Measurements from ENCODE around the gene TCIRG1. TPM values are rescaled to one million over a fixed set of nuclear protein-coding genes. Genes with fewer than 3 reads are reported as not detected.

Gene TCIRG1
- total RNA-seq, 1 donor from 2014 or later, result 33.6 TPM

DNA sequence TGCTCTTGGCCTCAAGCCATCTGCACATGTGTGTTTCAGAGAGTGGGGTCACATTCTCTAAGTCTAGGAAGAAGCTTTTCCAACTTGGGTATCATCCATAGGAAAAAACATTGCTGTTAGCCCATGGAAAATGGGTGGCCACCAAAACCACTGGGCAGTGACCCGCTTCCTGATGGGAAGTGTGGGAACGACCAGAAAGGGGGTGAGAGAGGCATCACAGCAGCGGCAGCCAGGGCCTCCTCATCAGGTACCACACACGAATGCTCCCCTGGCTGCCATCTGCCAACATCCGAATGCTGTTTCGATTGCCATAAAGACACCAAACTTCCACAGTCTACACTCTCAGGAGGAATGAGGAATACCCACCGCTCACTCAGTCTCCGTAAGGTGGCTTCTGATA, 42.0 kb downstream of the TCIRG1 start:
- no peak overlapping the region for H3K27ac Mint-ChIP-seq
- H3K9me3 Mint-ChIP-seq (ENCODE audit: low read depth), result no peaks in the 10 kb centered on the region
- no peak for DNase-seq (ENCODE audit: low spot score, unreplicated experiment)
- H3K4me3 Mint-ChIP-seq (ENCODE audit: low read depth), result no peak overlapping the region
- H3K4me1 Mint-ChIP-seq (ENCODE audit: low read depth), result peaks cover 2% of the 10 kb centered on the region
- TF ChIP-seq, protein P1, sequence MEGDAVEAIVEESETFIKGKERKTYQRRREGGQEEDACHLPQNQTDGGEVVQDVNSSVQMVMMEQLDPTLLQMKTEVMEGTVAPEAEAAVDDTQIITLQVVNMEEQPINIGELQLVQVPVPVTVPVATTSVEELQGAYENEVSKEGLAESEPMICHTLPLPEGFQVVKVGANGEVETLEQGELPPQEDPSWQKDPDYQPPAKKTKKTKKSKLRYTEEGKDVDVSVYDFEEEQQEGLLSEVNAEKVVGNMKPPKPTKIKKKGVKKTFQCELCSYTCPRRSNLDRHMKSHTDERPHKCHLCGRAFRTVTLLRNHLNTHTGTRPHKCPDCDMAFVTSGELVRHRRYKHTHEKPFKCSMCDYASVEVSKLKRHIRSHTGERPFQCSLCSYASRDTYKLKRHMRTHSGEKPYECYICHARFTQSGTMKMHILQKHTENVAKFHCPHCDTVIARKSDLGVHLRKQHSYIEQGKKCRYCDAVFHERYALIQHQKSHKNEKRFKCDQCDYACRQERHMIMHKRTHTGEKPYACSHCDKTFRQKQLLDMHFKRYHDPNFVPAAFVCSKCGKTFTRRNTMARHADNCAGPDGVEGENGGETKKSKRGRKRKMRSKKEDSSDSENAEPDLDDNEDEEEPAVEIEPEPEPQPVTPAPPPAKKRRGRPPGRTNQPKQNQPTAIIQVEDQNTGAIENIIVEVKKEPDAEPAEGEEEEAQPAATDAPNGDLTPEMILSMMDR (IDR thresholded peaks at IDR 0.05; ENCODE audit: unreplicated experiment), result no peak
- H3K27me3 Mint-ChIP-seq, result no peaks in the 10 kb centered on the region
- peaks cover 8% of the 10 kb centered on the region for H3K36me3 Mint-ChIP-seq (ENCODE audit: insufficient read depth)

DNA sequence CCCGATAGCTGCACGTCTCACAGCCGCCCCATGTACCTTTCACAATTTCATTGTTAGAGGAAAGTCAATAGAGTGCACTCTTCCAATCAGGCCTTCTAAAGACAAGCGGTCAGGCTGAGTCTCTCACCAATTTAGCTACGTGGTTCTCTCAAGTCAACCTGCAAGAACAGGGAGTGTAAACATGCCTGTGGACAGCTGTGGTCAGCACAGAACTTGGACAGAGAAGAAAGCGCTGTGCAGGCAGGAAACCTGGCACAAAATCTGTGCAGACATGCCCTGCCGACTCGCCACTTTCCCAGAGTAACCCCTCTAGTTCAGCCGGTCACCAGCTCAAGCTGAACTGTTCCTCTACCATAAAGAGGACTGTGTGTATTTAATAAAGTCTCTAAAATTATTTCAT, 42.9 kb downstream of the TCIRG1 start:
- Mint-ChIP-seq H3K4me3 (ENCODE audit: low read depth) (no peak overlapping the region), H3K27ac (no peak overlapping the region), H3K27me3 (no peaks in the 10 kb centered on the region), H3K4me1 (ENCODE audit: low read depth) (peaks cover 2% of the 10 kb centered on the region), H3K9me3 (ENCODE audit: low read depth) (no peaks in the 10 kb centered on the region), H3K36me3 (ENCODE audit: insufficient read depth) (peaks cover 8% of the 10 kb centered on the region)
- TF ChIP-seq, protein P1 (IDR thresholded peaks at IDR 0.05; ENCODE audit: unreplicated experiment), result no peak
- DNase-seq (ENCODE audit: low spot score, unreplicated experiment), result no peak

DNA sequence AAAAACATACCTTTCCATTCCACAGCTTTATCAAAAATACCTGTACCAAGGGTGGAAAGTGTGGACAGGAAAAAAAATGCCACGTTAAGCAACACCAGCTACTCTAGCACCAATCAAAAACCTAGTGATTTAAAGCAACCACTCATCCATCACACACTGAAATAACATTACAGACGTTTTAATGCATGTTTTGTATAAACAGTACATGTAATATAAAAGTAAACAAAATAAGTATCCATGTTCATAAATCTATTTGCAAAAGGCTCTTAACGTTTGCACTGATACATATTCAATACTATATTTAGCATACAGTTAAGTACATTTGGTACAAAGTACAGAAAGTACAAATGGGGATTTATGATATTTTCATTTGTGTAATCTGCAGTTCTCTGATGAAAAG, 43.7 kb downstream of the TCIRG1 start:
- Mint-ChIP-seq H3K4me1 (ENCODE audit: low read depth) (peaks cover 2% of the 10 kb centered on the region), H3K36me3 (ENCODE audit: insufficient read depth) (peaks cover 8% of the 10 kb centered on the region), H3K27ac (peak overlapping the region; percentile 16), H3K4me3 (ENCODE audit: low read depth) (no peak overlapping the region), H3K9me3 (ENCODE audit: low read depth) (no peaks in the 10 kb centered on the region), H3K27me3 (no peaks in the 10 kb centered on the region)
- no peak for DNase-seq (ENCODE audit: low spot score, unreplicated experiment)
- TF ChIP-seq, protein P1 (IDR thresholded peaks at IDR 0.05; ENCODE audit: unreplicated experiment), result no peak

DNA sequence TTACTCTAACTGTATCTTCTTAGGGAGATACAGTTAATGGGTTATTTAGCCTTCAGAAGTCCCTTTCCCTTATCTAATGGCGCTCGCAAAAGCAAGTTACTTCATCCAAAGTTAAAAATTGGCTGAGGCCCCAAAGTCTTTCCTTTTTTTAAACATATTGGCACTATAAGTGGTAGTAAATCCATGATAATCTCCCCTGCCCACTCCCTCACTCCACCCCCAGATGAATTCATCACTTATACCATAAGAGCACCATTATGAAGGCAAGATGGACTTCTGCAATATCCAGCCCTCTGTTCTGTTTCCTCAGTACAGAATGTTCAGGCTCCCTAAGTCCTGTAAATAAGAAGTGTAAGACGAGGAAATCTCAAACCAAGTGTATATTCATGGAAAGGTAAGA, 44.7 kb downstream of the TCIRG1 start:
- no peaks in the 10 kb centered on the region for H3K9me3 Mint-ChIP-seq (ENCODE audit: low read depth)
- H3K27ac Mint-ChIP-seq, result no peak overlapping the region
- no peak overlapping the region for H3K4me3 Mint-ChIP-seq (ENCODE audit: low read depth)
- peaks cover 2% of the 10 kb centered on the region for H3K4me1 Mint-ChIP-seq (ENCODE audit: low read depth)
- no peak for DNase-seq (ENCODE audit: low spot score, unreplicated experiment)
- peaks cover 5% of the 10 kb centered on the region for H3K36me3 Mint-ChIP-seq (ENCODE audit: insufficient read depth)
- TF ChIP-seq, protein P1 (IDR thresholded peaks at IDR 0.05; ENCODE audit: unreplicated experiment), result no peak
- H3K27me3 Mint-ChIP-seq, result no peaks in the 10 kb centered on the region

DNA sequence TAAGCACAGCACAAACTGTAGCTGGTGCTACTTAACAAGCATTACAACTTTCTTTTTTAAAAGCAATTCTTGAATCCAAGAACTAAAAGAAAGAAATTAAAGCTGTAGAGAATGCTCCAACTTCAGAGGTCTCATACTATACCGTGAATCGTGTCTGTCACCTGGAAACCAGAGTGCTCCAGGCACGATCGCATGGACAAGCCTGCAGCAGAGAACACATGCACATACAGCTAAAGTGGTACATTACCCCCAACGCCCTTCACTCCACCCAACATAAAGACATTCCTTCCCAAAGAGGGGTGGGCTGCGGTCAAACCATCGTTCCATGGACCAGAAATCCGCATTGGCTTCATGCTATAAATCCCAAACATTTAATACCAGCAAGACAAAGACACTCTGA, 50.9 kb downstream of the TCIRG1 start:
- no peak overlapping the region for H3K4me3 Mint-ChIP-seq (ENCODE audit: low read depth)
- DNase-seq (ENCODE audit: low spot score, unreplicated experiment), result no peak
- H3K27ac Mint-ChIP-seq, result no peak overlapping the region
- H3K4me1 Mint-ChIP-seq (ENCODE audit: low read depth), result no peaks in the 10 kb centered on the region
- no peaks in the 10 kb centered on the region for H3K27me3 Mint-ChIP-seq
- TF ChIP-seq, protein P1 (IDR thresholded peaks at IDR 0.05; ENCODE audit: unreplicated experiment), result no peak
- H3K36me3 Mint-ChIP-seq (ENCODE audit: insufficient read depth), result peaks cover 1% of the 10 kb centered on the region
- H3K9me3 Mint-ChIP-seq (ENCODE audit: low read depth), result no peaks in the 10 kb centered on the region

Data from progenitor cell of endocrine pancreas (in vitro differentiated cells).